MCF 10A (cell line): ENCODE data around the gene DACH1. TPM values are rescaled to one million over a fixed set of nuclear protein-coding genes. Genes with fewer than 3 reads are reported as not detected.

Experiments
- BruUV-seq: library from RNA; stranded (reverse); fragments of 400-500 nt; replicated peaks from 2 replicates; lab custom pipeline; 2021; lab: Mats Ljungman, UMichigan
- CTCF ChIA-PET: fragments of 300-600 bp; sonication (Branson Sonifier 250); formaldehyde crosslinking; extraction: SDS; loops from one replicate; lab custom pipeline; 2021; ENCODE audit warnings: antibody characterized with exemption, inconsistent platforms; lab: Yijun Ruan, JAX
- POLR2A ChIA-PET: fragments of 300-600, 350-650 bp; sonication (Branson Sonifier 250); formaldehyde crosslinking; extraction: SDS; loops from one replicate; lab custom pipeline; 2020; ENCODE audit warnings: antibody characterized with exemption, inconsistent platforms; lab: Yijun Ruan, JAX
- DNase-seq: peaks from one replicate; pipeline ENCODE4 v3.0.0-alpha.2; 2018; ENCODE audit not compliant: unreplicated experiment
- H3K27ac Mint-ChIP-seq: one replicate; pipeline ENCODE4 v1.8.0; 2022; ENCODE audit warnings: mild to moderate bottlenecking, low read depth, mixed read lengths; ENCODE audit not compliant: unreplicated experiment
- H3K27me3 Mint-ChIP-seq: one replicate; pipeline ENCODE4 v1.8.0; 2022; ENCODE audit warnings: mixed read lengths; ENCODE audit not compliant: insufficient read depth, unreplicated experiment
- H3K36me3 Mint-ChIP-seq: one replicate; pipeline ENCODE4 v1.8.0; 2022; ENCODE audit warnings: mild to moderate bottlenecking, moderate library complexity, mixed read lengths; ENCODE audit not compliant: insufficient read depth, unreplicated experiment
- H3K4me1 Mint-ChIP-seq: one replicate; pipeline ENCODE4 v1.8.0; 2022; ENCODE audit warnings: mixed read lengths; ENCODE audit not compliant: insufficient read depth, unreplicated experiment
- H3K4me3 Mint-ChIP-seq: one replicate; pipeline ENCODE4 v1.8.0; 2022; ENCODE audit warnings: mild to moderate bottlenecking, moderate library complexity, mixed read lengths; ENCODE audit not compliant: unreplicated experiment
- H3K9me3 Mint-ChIP-seq: one replicate; pipeline ENCODE4 v1.8.0; 2022; ENCODE audit warnings: mixed read lengths; ENCODE audit not compliant: unreplicated experiment
- intact Hi-C: fragments of 100-400 bp; cut with micrococcal nuclease; formaldehyde crosslinking; loops from 2 replicates; pipeline ENCODE4 v1.14.1; 2022
- total RNA-seq: library from RNA; stranded (reverse); gene quantifications from 2 replicates; pipeline ENCODE4 v1.2.3, GENCODE V29; 2022
- TF ChIP-seq, protein P1 (sequence below): fragments of 200-600 bp; IDR thresholded peaks from one replicate; pipeline ENCODE4 v1.8.0; 2022; ENCODE audit warnings: antibody characterized with exemption, mild to moderate bottlenecking; ENCODE audit not compliant: unreplicated experiment

DACH1 gene
- total RNA-seq, 1 experiment from 2014 or later = not detected

GRCh38 chr13:71866335-71867130, 471 bp downstream of the DACH1 start:
- POLR2A ChIA-PET = interaction anchor here (0.6 kb wide), 1 partner anchor 28 kb away, joined by 4 read pairs; no protein-coding TSS in a partner anchor
- peaks cover 10% of the 10 kb centered on the region for H3K4me1 Mint-ChIP-seq
- peaks cover 97% of the 10 kb centered on the region for H3K27me3 Mint-ChIP-seq

GRCh38 chr13:71865874-71866334, 1.1 kb downstream of the DACH1 start:
- H3K27ac Mint-ChIP-seq = no peak overlapping the region
- H3K4me3 Mint-ChIP-seq = no peak overlapping the region
- TF ChIP-seq, protein P1, sequence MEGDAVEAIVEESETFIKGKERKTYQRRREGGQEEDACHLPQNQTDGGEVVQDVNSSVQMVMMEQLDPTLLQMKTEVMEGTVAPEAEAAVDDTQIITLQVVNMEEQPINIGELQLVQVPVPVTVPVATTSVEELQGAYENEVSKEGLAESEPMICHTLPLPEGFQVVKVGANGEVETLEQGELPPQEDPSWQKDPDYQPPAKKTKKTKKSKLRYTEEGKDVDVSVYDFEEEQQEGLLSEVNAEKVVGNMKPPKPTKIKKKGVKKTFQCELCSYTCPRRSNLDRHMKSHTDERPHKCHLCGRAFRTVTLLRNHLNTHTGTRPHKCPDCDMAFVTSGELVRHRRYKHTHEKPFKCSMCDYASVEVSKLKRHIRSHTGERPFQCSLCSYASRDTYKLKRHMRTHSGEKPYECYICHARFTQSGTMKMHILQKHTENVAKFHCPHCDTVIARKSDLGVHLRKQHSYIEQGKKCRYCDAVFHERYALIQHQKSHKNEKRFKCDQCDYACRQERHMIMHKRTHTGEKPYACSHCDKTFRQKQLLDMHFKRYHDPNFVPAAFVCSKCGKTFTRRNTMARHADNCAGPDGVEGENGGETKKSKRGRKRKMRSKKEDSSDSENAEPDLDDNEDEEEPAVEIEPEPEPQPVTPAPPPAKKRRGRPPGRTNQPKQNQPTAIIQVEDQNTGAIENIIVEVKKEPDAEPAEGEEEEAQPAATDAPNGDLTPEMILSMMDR = no peak
- H3K27me3 Mint-ChIP-seq = peaks cover 97% of the 10 kb centered on the region
- CTCF ChIA-PET = no interaction called here
- DNase-seq = no peak
- intact Hi-C loops = no loop called here
- H3K36me3 Mint-ChIP-seq = no peaks in the 10 kb centered on the region
- H3K4me1 Mint-ChIP-seq = peaks cover 10% of the 10 kb centered on the region
- H3K9me3 Mint-ChIP-seq = no peaks in the 10 kb centered on the region
- BruUV-seq = no TSS peak
- POLR2A ChIA-PET = no interaction called here

More at GRCh38 chr13:71866335-71867130, 471 bp downstream of the DACH1 start:
- TF ChIP-seq, protein P1 = no peak
- H3K36me3 Mint-ChIP-seq = no peaks in the 10 kb centered on the region
- no peak for DNase-seq
- no TSS peak for BruUV-seq
- H3K4me3 Mint-ChIP-seq = peak overlapping the region; percentile 59
- CTCF ChIA-PET = no interaction called here
- intact Hi-C loops = no loop called here
- no peak overlapping the region for H3K27ac Mint-ChIP-seq
- H3K9me3 Mint-ChIP-seq = no peaks in the 10 kb centered on the region

GRCh38 chr13:71864986-71865873, 1.8 kb downstream of the DACH1 start:
- H3K36me3 Mint-ChIP-seq = no peaks in the 10 kb centered on the region
- H3K9me3 Mint-ChIP-seq = no peaks in the 10 kb centered on the region
- CTCF ChIA-PET = interaction anchor here (0.7 kb wide), 1 partner anchor 780 kb away, joined by 3 read pairs; no protein-coding TSS in a partner anchor
- peaks cover 97% of the 10 kb centered on the region for H3K27me3 Mint-ChIP-seq
- TF ChIP-seq, protein P1 = no peak
- no peak overlapping the region for H3K27ac Mint-ChIP-seq
- BruUV-seq = no TSS peak
- DNase-seq = no peak
- POLR2A ChIA-PET = no interaction called here
- H3K4me3 Mint-ChIP-seq = no peak overlapping the region
- intact Hi-C loops = no loop called here
- H3K4me1 Mint-ChIP-seq = peaks cover 10% of the 10 kb centered on the region
